ENCODE measurements around the gene FTO. TPM values are rescaled to one million over a fixed set of nuclear protein-coding genes. Genes with fewer than 3 reads are reported as not detected.

FTO gene
- total and polyA plus RNA-seq, 2 of the 13 experiments (the other 11 are each of a cell fraction or from before 2014, with no cell fraction given), result 41.6 to 55.8 TPM

DNA sequence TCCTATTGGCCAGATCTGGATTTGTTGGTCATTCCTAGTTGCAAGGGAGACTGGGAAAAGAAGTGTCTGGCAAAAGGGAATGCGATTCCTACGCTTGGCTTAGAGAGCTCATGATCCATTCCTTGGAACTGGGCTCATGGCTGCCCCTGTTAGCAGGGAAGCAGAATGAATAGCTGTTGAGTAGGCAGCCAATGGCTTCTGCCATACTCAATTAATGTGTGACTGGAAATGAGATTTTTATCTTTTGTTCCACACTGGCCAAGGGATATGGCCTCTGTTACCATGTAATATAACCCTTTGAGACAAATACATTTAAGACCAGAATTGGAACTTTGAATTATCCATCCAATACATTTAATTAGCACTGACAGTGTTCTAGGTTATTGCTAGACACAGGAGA is 31.0 kb downstream of the FTO start:
- BruUV-seq (replicated peaks), result no TSS peak
- intact Hi-C loops (cut with micrococcal nuclease; ENCODE audit: unreplicated experiment), result no loop called here
- Histone ChIP-seq H3K36me3 (replicated peaks in 1 of 2; ENCODE audit: control insufficient read depth in 1 of 2, insufficient read depth in 2 of 2, low read length in 2 of 2) (no peaks in the 10 kb centered on the region), H4K20me1 (ENCODE audit: insufficient read depth, low read length) (no peaks in the 10 kb centered on the region), H3K4me1 (ENCODE audit: insufficient read depth, low read length) (peaks cover 11% of the 10 kb centered on the region), H3K79me2 (ENCODE audit: insufficient read depth, low read length) (peaks cover 11% of the 10 kb centered on the region), H3K27ac (ENCODE audit: extremely low read length, insufficient read depth, low read length) (no peak overlapping the region), H3K4me3 (replicated peaks in 1 of 3; ENCODE audit: insufficient read depth in 1 of 3, low read depth in 2 of 3, low read length in 3 of 3) (no peak overlapping the region), H3K27me3 (ENCODE audit: control insufficient read depth in 1 of 2, insufficient read depth in 2 of 2, low read length in 2 of 2) (no peaks in the 10 kb centered on the region), H3K9ac (ENCODE audit: insufficient read depth, low read depth, low read length) (no peak overlapping the region), H3K4me2 (ENCODE audit: low read depth, low read length) (no peak overlapping the region), H3K9me3 (ENCODE audit: low read length) (no peaks in the 10 kb centered on the region), H2AFZ (ENCODE audit: low read length) (no peak overlapping the region)
- no peak for TF ChIP-seq SIX1 (CRISPR knock-in tag; IDR thresholded peaks at IDR 0.05; ENCODE audit: borderline replicate concordance)
- TF ChIP-seq ZNF687 (CRISPR knock-in tag; IDR thresholded peaks at IDR 0.05), result no peak
- TF ChIP-seq SNAPC5 (CRISPR knock-in tag; IDR thresholded peaks at IDR 0.05; ENCODE audit: borderline replicate concordance), result no peak
- TF ChIP-seq IKZF5 (CRISPR knock-in tag; IDR thresholded peaks at IDR 0.05), result no peak
- TF ChIP-seq ZNF3 (CRISPR knock-in tag; IDR thresholded peaks at IDR 0.05), result no peak
- no peak for TF ChIP-seq ARID2 (CRISPR knock-in tag; IDR thresholded peaks at IDR 0.05; ENCODE audit: borderline replicate concordance)
- no peak for TF ChIP-seq HES4 (CRISPR knock-in tag; IDR thresholded peaks at IDR 0.05; ENCODE audit: borderline replicate concordance)
- TF ChIP-seq NR2C2 (CRISPR knock-in tag; IDR thresholded peaks at IDR 0.05; ENCODE audit: borderline replicate concordance), result no peak
- no peak for TF ChIP-seq SRSF1 (optimal IDR thresholded peaks at IDR 0.05; ENCODE audit: low read depth, low read length)
- DNase-seq (ENCODE audit: low spot score), result no peak
- 95% methylated on average over 2 of the region's 2 CpGs for WGBS (ENCODE audit: low lambda C conversion rate)
- no peak for ATAC-seq
- in situ Hi-C loops (cut with HindIII; ENCODE audit: extremely low pct_ligation_motif_present, low pct_unique_long_range_greater_than_20kb), result no loop called here
- no peak for FAIRE-seq
- CTCF ChIA-PET (ENCODE audit: low intra/inter-chr PET ratio, low total read pairs), result no interaction called here
- POLR2A ChIA-PET, result no interaction called here
